Liver (tissue), 3 donors: ENCODE measurements around the gene VPS13C.

Source experiments
- CTCF ChIP-seq: fragments of 150-350 bp; IDR thresholded peaks from 2 replicates; pipeline ENCODE4 v1.5.1; 2017; ENCODE audit warnings: improper control_type of control experiment, low read depth, low read length; ENCODE audit not compliant: missing input control
- JUND ChIP-seq, 2 donors: IDR thresholded peaks; 2 replicates each; pipeline ENCODE4 v1.6.1; 2016; ENCODE audit warnings: antibody characterized with exemption in 2 of 2
- RAD21 ChIP-seq, 2 donors: IDR thresholded peaks; 2 replicates each; pipeline ENCODE4 v1.6.1; 2016; ENCODE audit warnings: antibody characterized with exemption in 2 of 2, mild to moderate bottlenecking in 2 of 2
- REST ChIP-seq: IDR thresholded peaks from 2 replicates; pipeline ENCODE4 v1.6.1; 2016; ENCODE audit warnings: antibody characterized with exemption, mild to moderate bottlenecking
- SP1 ChIP-seq: IDR thresholded peaks from 2 replicates; pipeline ENCODE4 v1.6.1; 2018; ENCODE audit warnings: antibody characterized with exemption, mild to moderate bottlenecking
- TAF1 ChIP-seq: conservative IDR thresholded peaks from 2 replicates; pipeline ENCODE4 v1.6.1; 2016; ENCODE audit warnings: antibody characterized with exemption, mild to moderate bottlenecking
- ZBTB33 ChIP-seq: IDR thresholded peaks from 2 replicates; pipeline ENCODE4 v1.6.1; 2016; ENCODE audit warnings: antibody characterized with exemption
- donor health status: healthy.
- donor health status: healthy.

- TF ChIP-seq CTCF (no peak), RAD21 (IDR thresholded peaks at IDR 0.05) (no peak), TAF1 (no peak), SP1 (no peak), ZBTB33 (no peak), REST (no peak), JUND (IDR thresholded peaks at IDR 0.05) (no peak)
Observed at GRCh38 chr15:61997786-61998185, 62.5 kb downstream of the VPS13C start.
